DND-41 (cell line): Measurements from ENCODE around the gene NXNL1.

Experiments
- ATAC-seq: fragments of 200-7000 bp; cut with Tn5 transposase; 3 replicates; pipeline ENCODE4 v1.9.1; 2021; ENCODE audit warnings: low read depth; ENCODE audit not compliant: insufficient read depth
- DNase-seq: peaks from one replicate; pipeline ENCODE4 v3.0.0-alpha.2; 2020
- H2AFZ ChIP-seq: 2 replicates; pipeline ENCODE4 v1.6.0; 2012; ENCODE audit warnings: low read depth, low read length
- H3K27ac ChIP-seq: 2 replicates; pipeline ENCODE4 v1.5.1; 2012; ENCODE audit warnings: low read length, inconsistent platforms
- H3K27me3 ChIP-seq: fragments of 200-600 bp; sonication (generic); 2 replicates; pipeline ENCODE4 v1.6.0; 2012; ENCODE audit warnings: low read length, mild to moderate bottlenecking, inconsistent platforms; ENCODE audit not compliant: insufficient read depth, poor library complexity
- H3K36me3 ChIP-seq: 2 replicates; pipeline ENCODE4 v1.5.1; 2012; ENCODE audit warnings: low read length, inconsistent platforms; ENCODE audit not compliant: insufficient read depth
- H3K4me1 ChIP-seq: 2 replicates; pipeline ENCODE4 v1.5.1; 2012; ENCODE audit warnings: mild to moderate bottlenecking, low read length; ENCODE audit not compliant: insufficient read depth
- H3K4me2 ChIP-seq: 2 replicates; pipeline ENCODE4 v1.6.0; 2012; ENCODE audit warnings: mild to moderate bottlenecking, moderate library complexity, low read length, inconsistent platforms; ENCODE audit not compliant: insufficient read depth
- H3K4me3 ChIP-seq, 2 experiments: fragments of 200-600 bp in 1 of 2; shearing (Covaris generic) in 1 of 2; 2 replicates each; pipeline ENCODE4 v1.5.1; 2012 to 2016; ENCODE audit warnings: inconsistent platforms in 2 of 2, low read length in 2 of 2, mild to moderate bottlenecking in 2 of 2, low read depth in 1 of 2, moderate library complexity in 1 of 2
- H3K79me2 ChIP-seq: 2 replicates; pipeline ENCODE4 v1.6.0; 2012; ENCODE audit warnings: low read length, inconsistent platforms; ENCODE audit not compliant: insufficient read depth
- H3K9ac ChIP-seq: 2 replicates; pipeline ENCODE4 v1.6.0; 2012; ENCODE audit warnings: low read depth, mild to moderate bottlenecking, inconsistent platforms, low read length, moderate library complexity
- H3K9me3 ChIP-seq: 2 replicates; pipeline ENCODE4 v1.5.1; 2012; ENCODE audit warnings: low read length, moderate library complexity, mild to moderate bottlenecking, inconsistent platforms; ENCODE audit not compliant: insufficient read depth, severe bottlenecking
- H4K20me1 ChIP-seq: 2 replicates; pipeline ENCODE4 v1.6.0; 2012; ENCODE audit warnings: low read length; ENCODE audit not compliant: insufficient read depth
- EZH2 ChIP-seq: IDR thresholded peaks from 3 replicates; pipeline ENCODE4 v1.6.1; 2012; ENCODE audit warnings: borderline replicate concordance, low read depth, mild to moderate bottlenecking, moderate library complexity, low read length, inconsistent platforms; ENCODE audit not compliant: severe bottlenecking
- TF ChIP-seq, protein P1 (sequence below): IDR thresholded peaks from 2 replicates; pipeline ENCODE4 v1.5.1; 2012; ENCODE audit warnings: borderline replicate concordance, low read length, moderate library complexity, mild to moderate bottlenecking; ENCODE audit not compliant: poor library complexity, severe bottlenecking; ENCODE audit errors: extremely low read depth

Gene NXNL1

DNA sequence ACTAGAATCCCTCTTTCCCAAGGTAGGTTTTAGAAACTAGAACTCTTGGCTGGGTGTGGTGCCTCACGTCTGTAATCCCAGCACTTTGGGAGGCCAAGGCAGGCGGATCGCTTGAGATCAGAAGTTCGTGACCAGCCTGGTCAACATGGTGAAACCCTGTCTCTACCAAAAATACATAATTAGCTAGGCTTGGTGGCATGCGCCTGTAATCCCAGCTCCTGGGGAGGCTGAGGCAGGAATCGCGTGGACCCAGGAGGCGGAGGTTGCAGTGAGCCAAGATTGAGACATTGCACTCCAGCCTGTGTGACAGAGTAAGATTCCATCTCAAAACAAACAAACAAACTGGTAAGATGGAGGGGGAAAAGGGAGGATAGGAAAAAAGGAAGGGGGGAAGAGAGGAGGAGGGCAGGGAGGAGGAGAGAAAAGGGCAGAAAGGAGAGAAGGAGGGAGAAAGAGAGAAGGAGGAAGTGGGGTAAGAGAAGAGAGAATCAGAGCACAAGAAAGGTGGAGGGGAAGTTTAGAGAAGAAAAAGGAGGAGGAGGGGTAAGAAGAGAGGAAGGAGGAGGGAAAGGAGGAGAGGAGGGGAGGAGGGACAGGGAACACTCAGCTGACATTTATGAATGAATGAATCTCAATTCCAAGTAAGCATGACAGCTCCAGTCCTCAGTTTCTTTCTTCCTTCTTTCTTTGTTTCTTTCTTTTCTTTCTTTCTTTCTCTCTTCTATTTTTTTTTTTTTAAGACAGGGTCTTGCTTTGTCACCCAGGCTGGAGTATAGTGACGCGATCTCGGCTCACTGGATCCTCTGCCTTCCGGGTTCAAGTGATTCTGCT, 7.0 kb upstream of the NXNL1 start:
- H3K4me1 ChIP-seq, result peaks cover 24% of the 10 kb centered on the region
- no peak overlapping the region for H3K4me2 ChIP-seq
- no peaks in the 10 kb centered on the region for H3K79me2 ChIP-seq
- H3K27me3 ChIP-seq, result no peaks in the 10 kb centered on the region
- H3K9ac ChIP-seq, result no peak overlapping the region
- H2AFZ ChIP-seq, result no peak overlapping the region
- no peaks in the 10 kb centered on the region for H3K9me3 ChIP-seq
- no peak overlapping the region for H3K4me3 ChIP-seq
- H4K20me1 ChIP-seq, result no peaks in the 10 kb centered on the region
- no peaks in the 10 kb centered on the region for H3K36me3 ChIP-seq
- no peak for TF ChIP-seq EZH2
- TF ChIP-seq, protein P1, sequence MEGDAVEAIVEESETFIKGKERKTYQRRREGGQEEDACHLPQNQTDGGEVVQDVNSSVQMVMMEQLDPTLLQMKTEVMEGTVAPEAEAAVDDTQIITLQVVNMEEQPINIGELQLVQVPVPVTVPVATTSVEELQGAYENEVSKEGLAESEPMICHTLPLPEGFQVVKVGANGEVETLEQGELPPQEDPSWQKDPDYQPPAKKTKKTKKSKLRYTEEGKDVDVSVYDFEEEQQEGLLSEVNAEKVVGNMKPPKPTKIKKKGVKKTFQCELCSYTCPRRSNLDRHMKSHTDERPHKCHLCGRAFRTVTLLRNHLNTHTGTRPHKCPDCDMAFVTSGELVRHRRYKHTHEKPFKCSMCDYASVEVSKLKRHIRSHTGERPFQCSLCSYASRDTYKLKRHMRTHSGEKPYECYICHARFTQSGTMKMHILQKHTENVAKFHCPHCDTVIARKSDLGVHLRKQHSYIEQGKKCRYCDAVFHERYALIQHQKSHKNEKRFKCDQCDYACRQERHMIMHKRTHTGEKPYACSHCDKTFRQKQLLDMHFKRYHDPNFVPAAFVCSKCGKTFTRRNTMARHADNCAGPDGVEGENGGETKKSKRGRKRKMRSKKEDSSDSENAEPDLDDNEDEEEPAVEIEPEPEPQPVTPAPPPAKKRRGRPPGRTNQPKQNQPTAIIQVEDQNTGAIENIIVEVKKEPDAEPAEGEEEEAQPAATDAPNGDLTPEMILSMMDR, result no peak
- DNase-seq (no peak), ATAC-seq (no peak)
- no peak overlapping the region for H3K27ac ChIP-seq

DNA sequence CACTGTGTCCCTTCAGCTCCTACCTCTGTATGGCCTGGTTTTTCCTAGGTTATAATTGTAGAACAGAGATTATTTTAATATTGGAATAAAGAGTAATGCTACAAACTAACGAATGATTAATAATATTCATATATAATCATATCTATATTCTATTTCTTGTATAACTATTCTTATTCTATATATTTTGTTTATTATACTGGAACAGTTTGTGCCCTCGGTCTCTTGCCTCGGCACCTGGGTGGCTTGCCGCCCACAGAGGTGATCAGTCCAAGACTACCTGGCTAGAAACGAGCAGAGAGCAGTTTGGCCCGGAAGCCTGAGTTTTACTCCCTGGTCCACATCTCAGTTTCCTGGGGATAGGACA, 5.7 kb upstream of the NXNL1 start:
- DNase-seq, result no peak
- H4K20me1 ChIP-seq, result no peaks in the 10 kb centered on the region
- H3K36me3 ChIP-seq, result no peaks in the 10 kb centered on the region
- H3K27me3 ChIP-seq, result no peaks in the 10 kb centered on the region
- H3K4me3 ChIP-seq, result no peak overlapping the region
- H3K79me2 ChIP-seq, result no peaks in the 10 kb centered on the region
- TF ChIP-seq, protein P1, result no peak
- TF ChIP-seq EZH2, result no peak
- no peak overlapping the region for H3K9ac ChIP-seq
- ATAC-seq, result no peak
- no peak overlapping the region for H3K4me2 ChIP-seq
- no peak overlapping the region for H2AFZ ChIP-seq
- H3K9me3 ChIP-seq, result no peaks in the 10 kb centered on the region
- peaks cover 19% of the 10 kb centered on the region for H3K4me1 ChIP-seq
- no peak overlapping the region for H3K27ac ChIP-seq

DNA sequence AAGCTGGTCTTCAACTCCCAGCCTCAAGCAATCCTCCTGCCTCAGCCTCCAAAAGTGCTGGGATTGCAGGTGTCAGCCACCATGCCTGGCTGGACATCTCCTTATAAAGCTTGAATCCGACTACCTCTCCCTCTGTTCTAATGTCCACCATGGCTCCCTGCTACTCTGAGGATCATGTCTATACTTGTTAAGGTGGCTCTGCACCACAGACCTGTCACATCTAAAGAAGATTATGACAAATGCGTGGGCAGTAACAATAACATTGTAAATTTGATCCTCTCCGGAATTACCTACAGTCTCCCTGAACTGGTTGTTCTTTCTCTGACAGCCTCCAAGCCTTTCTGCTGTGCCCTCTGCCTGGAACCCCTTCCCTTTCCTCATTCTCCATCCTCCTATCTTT, 1.8 kb downstream of the NXNL1 start:
- Histone ChIP-seq H3K79me2 (no peaks in the 10 kb centered on the region), H3K4me2 (no peak overlapping the region), H3K36me3 (no peaks in the 10 kb centered on the region), H3K9me3 (no peaks in the 10 kb centered on the region), H3K4me1 (no peaks in the 10 kb centered on the region), H3K27ac (no peak overlapping the region), H3K27me3 (no peaks in the 10 kb centered on the region), H3K4me3 (no peak overlapping the region), H4K20me1 (no peaks in the 10 kb centered on the region), H2AFZ (no peak overlapping the region), H3K9ac (no peak overlapping the region)
- ATAC-seq (no peak), DNase-seq (no peak)
- TF ChIP-seq, protein P1, result no peak
- TF ChIP-seq EZH2, result no peak
